ENCODE results near the gene LUZP2.
A peak's percentile ranks its signal among the peaks of the same experiment; 100 is the strongest.

Gene LUZP2

GRCh38 chr11:24478718-24479117 lies 18.1 kb upstream of the LUZP2 start:
- no peak overlapping the region for H3K27ac ChIP-seq
- H3K36me3 ChIP-seq: no peaks in the 10 kb centered on the region

GRCh38 chr11:24489477-24489876 lies 7.4 kb upstream of the LUZP2 start:
- Histone ChIP-seq H3K4me3 (ENCODE audit: low read depth, low read length) (no peak overlapping the region), H3K36me3 (no peaks in the 10 kb centered on the region), H3K27ac (no peak overlapping the region), H3K9me3 (ENCODE audit: severe bottlenecking) (no peaks in the 10 kb centered on the region), H3K27me3 (ENCODE audit: insufficient read depth, low read depth, severe bottlenecking) (no peaks in the 10 kb centered on the region)
- TF ChIP-seq CTCF (IDR thresholded peaks at IDR 0.05; ENCODE audit: low read depth, low read length): no peak
- no peak for DNase-seq

More at GRCh38 chr11:24478718-24479117, 18.1 kb upstream of the LUZP2 start:
- no peak for TF ChIP-seq CTCF (IDR thresholded peaks at IDR 0.05; ENCODE audit: low read depth, low read length)
- DNase-seq: no peak
- no peaks in the 10 kb centered on the region for H3K9me3 ChIP-seq (ENCODE audit: severe bottlenecking)
- H3K27me3 ChIP-seq (ENCODE audit: insufficient read depth, low read depth, severe bottlenecking): no peaks in the 10 kb centered on the region
- no peak overlapping the region for H3K4me3 ChIP-seq (ENCODE audit: low read depth, low read length)

- no peak for TF ChIP-seq CTCF (IDR thresholded peaks at IDR 0.05; ENCODE audit: low read depth, low read length)
- DNase-seq: no peak
- H3K27ac ChIP-seq: no peak overlapping the region
- no peaks in the 10 kb centered on the region for H3K9me3 ChIP-seq (ENCODE audit: severe bottlenecking)
- peak overlapping the region; percentile 50 for H3K4me3 ChIP-seq (ENCODE audit: low read depth, low read length)
- no peaks in the 10 kb centered on the region for H3K36me3 ChIP-seq
- peaks cover 9% of the 10 kb centered on the region for H3K27me3 ChIP-seq (ENCODE audit: insufficient read depth, low read depth, severe bottlenecking)
Measured at GRCh38 chr11:24496386-24496735, 492 bp upstream of the LUZP2 start.

GRCh38 chr11:24497831-24498230 lies 978 bp downstream of the LUZP2 start:
- H3K36me3 ChIP-seq: no peaks in the 10 kb centered on the region
- H3K27me3 ChIP-seq (ENCODE audit: insufficient read depth, low read depth, severe bottlenecking): peaks cover 9% of the 10 kb centered on the region

GRCh38 chr11:24502425-24502824 lies 5.6 kb downstream of the LUZP2 start:
- H3K36me3 ChIP-seq: no peaks in the 10 kb centered on the region
- no peak overlapping the region for H3K4me3 ChIP-seq (ENCODE audit: low read depth, low read length)
- no peaks in the 10 kb centered on the region for H3K9me3 ChIP-seq (ENCODE audit: severe bottlenecking)
- no peak overlapping the region for H3K27ac ChIP-seq
- peaks cover 2% of the 10 kb centered on the region for H3K27me3 ChIP-seq (ENCODE audit: insufficient read depth, low read depth, severe bottlenecking)
- DNase-seq: no peak
- no peak for TF ChIP-seq CTCF (IDR thresholded peaks at IDR 0.05; ENCODE audit: low read depth, low read length)

More at GRCh38 chr11:24497831-24498230, 978 bp downstream of the LUZP2 start:
- Histone ChIP-seq H3K4me3 (ENCODE audit: low read depth, low read length) (peak overlapping the region; percentile 50), H3K27ac (no peak overlapping the region), H3K9me3 (ENCODE audit: severe bottlenecking) (no peaks in the 10 kb centered on the region)
- TF ChIP-seq CTCF (IDR thresholded peaks at IDR 0.05; ENCODE audit: low read depth, low read length): no peak
- peak; percentile 11 for DNase-seq

- no peaks in the 10 kb centered on the region for H3K27me3 ChIP-seq (ENCODE audit: insufficient read depth, low read depth, severe bottlenecking)
- no peak for TF ChIP-seq CTCF (IDR thresholded peaks at IDR 0.05; ENCODE audit: low read depth, low read length)
- no peak overlapping the region for H3K4me3 ChIP-seq (ENCODE audit: low read depth, low read length)
- no peak for DNase-seq
- H3K27ac ChIP-seq: no peak overlapping the region
- no peaks in the 10 kb centered on the region for H3K9me3 ChIP-seq (ENCODE audit: severe bottlenecking)
- no peaks in the 10 kb centered on the region for H3K36me3 ChIP-seq
Measured at GRCh38 chr11:24509114-24509513, 12.3 kb downstream of the LUZP2 start.
